Measurements from ENCODE around the gene TSHZ2. TPM values are rescaled to one million over a fixed set of nuclear protein-coding genes. Genes with fewer than 3 reads are reported as not detected.

The TSHZ2 gene
- total RNA-seq, 1 experiment from 2014 or later, result 0.07 TPM

- Histone ChIP-seq H3K4me2 (ENCODE audit: low read length) (no peak overlapping the region), H3K36me3 (ENCODE audit: control insufficient read depth in 1 of 2, insufficient read depth in 2 of 2, low read length in 2 of 2) (no peaks in the 10 kb centered on the region), H3K27ac (ENCODE audit: low read depth, low read length) (no peak overlapping the region), H3K9me3 (ENCODE audit: control insufficient read depth in 1 of 2, insufficient read depth in 1 of 2, low read depth in 1 of 2, low read length in 2 of 2) (no peaks in the 10 kb centered on the region), H2AFZ (ENCODE audit: low read depth, low read length, poor library complexity, severe bottlenecking) (no peak overlapping the region), H3K9me2 (ENCODE audit: insufficient read depth) (no peaks in the 10 kb centered on the region), H3K79me2 (ENCODE audit: insufficient read depth, low read length) (no peaks in the 10 kb centered on the region), H3K4me1 (ENCODE audit: control insufficient read depth in 1 of 2, insufficient read depth in 2 of 2, low read length in 2 of 2) (no peaks in the 10 kb centered on the region), H3K9ac (ENCODE audit: low read length) (no peak overlapping the region), H4K20me1 (ENCODE audit: insufficient read depth) (no peaks in the 10 kb centered on the region), H3K27me3 (ENCODE audit: insufficient read depth, low read length) (peaks cover 83% of the 10 kb centered on the region), H3K4me3 (replicated peaks in 1 of 2; ENCODE audit: low read depth in 1 of 2, low read length in 2 of 2) (no peak overlapping the region)
- ATAC-seq (no peak), DNase-seq (ENCODE audit: low read depth, low spot score) (no peak)
- ChIA-PET RAD21 (ENCODE audit: low non-redundant PET in 1 of 2, low total read pairs in 2 of 2, uncharacterized antibody in 2 of 2, unreplicated experiment in 2 of 2) (no interaction called here), POLR2A (no interaction called here), CTCF (no interaction called here)
- no TSS peak for BruUV-seq (replicated peaks)
- intact Hi-C loops (cut with micrococcal nuclease), result no loop called here
- no peak for TF ChIP-seq POLR2A (IDR thresholded peaks at IDR 0.05; ENCODE audit: borderline replicate concordance, extremely low read depth, insufficient read depth, insufficient read length)
- no peak for TF ChIP-seq TCF7L2 (IDR thresholded peaks at IDR 0.05; ENCODE audit: borderline replicate concordance, extremely low read depth, insufficient read depth, insufficient read length)
- no peak for TF ChIP-seq ZFX (IDR thresholded peaks at IDR 0.05)
- no peak for TF ChIP-seq ATF3 (IDR thresholded peaks at IDR 0.05)
- no peak for TF ChIP-seq ZBTB33 (IDR thresholded peaks at IDR 0.05; ENCODE audit: extremely low read depth, insufficient replicate concordance, low read length)
- no peak for TF ChIP-seq SIN3A (IDR thresholded peaks at IDR 0.05; ENCODE audit: low read depth)
- TF ChIP-seq FOSL1 (IDR thresholded peaks at IDR 0.05; ENCODE audit: low read depth), result no peak
- TF ChIP-seq JUND (IDR thresholded peaks at IDR 0.05), result no peak
- no peak for TF ChIP-seq REST (IDR thresholded peaks at IDR 0.05; ENCODE audit: low read depth)
These were observed 290.2 kb downstream of the TSHZ2 start for GRCh38 chr20:53262365-53262764.

All from HCT116 (cell line).